Thoracic aorta (tissue), 2 donors: ENCODE measurements around the gene LCE7A. TPM values are rescaled to one million over a fixed set of nuclear protein-coding genes. Genes with fewer than 3 reads are reported as not detected.

Experiments used
- ATAC-seq: fragments of 150-250 bp; one replicate; pipeline ENCODE4 v1.8.0; 2017; ENCODE audit warnings: low read depth; ENCODE audit not compliant: insufficient number of reproducible peaks, low FRiP score
- DNase-seq: peaks from one replicate; pipeline ENCODE4 v3.0.0-alpha.2; 2020; ENCODE audit warnings: low spot score
- H3K27ac ChIP-seq, 2 donors: fragments of 200-600 bp; sonication (generic); 1 replicate in 1 of 2; 2 replicates in 1 of 2; pipeline ENCODE4 v1.5.1; 2016; ENCODE audit warnings: mild to moderate bottlenecking in 2 of 2, moderate library complexity in 2 of 2
- H3K27me3 ChIP-seq: fragments of 200-600 bp; sonication (generic); replicated peaks from 2 replicates; pipeline ENCODE4 v1.6.0; 2016; ENCODE audit warnings: mild to moderate bottlenecking; ENCODE audit not compliant: insufficient read depth
- H3K36me3 ChIP-seq: fragments of 200-600 bp; sonication (generic); one replicate; pipeline ENCODE4 v1.5.1; 2016
- H3K4me1 ChIP-seq, 2 donors: fragments of 200-600 bp; sonication (generic); 1 replicate in 1 of 2; 2 replicates in 1 of 2; pipeline versions ENCODE4 v1.5.1 to v1.6.0; 2016; ENCODE audit warnings: low read depth in 2 of 2, mild to moderate bottlenecking in 1 of 2; ENCODE audit not compliant: control insufficient read depth in 1 of 2
- H3K4me3 ChIP-seq: fragments of 200-600 bp; sonication (generic); 2 replicates; pipeline ENCODE4 v1.5.1; 2016; ENCODE audit warnings: mild to moderate bottlenecking
- H3K9me3 ChIP-seq: fragments of 200-600 bp; sonication (generic); 2 replicates; pipeline ENCODE4 v1.5.1; 2016
- total RNA-seq, 2 donors: library from RNA; depleted of rRNA; stranded (reverse); fragments of >200 nt; gene quantifications; one replicate each; pipeline versions ENCODE4 v1.1.0 to v1.2.3, GENCODE V29; 2016
- TF ChIP-seq, protein P1 (sequence below): fragments of 200-600 bp; sonication (generic); IDR thresholded peaks from one replicate; pipeline ENCODE4 v1.5.1; 2019; ENCODE audit warnings: antibody characterized with exemption

Gene LCE7A
- total RNA-seq, 2 donors from 2014 or later = not detected

GRCh38 chr1:152906023-152906565 lies 46.3 kb downstream of the LCE7A start:
- H3K36me3 ChIP-seq = no peaks in the 10 kb centered on the region
- TF ChIP-seq, protein P1, sequence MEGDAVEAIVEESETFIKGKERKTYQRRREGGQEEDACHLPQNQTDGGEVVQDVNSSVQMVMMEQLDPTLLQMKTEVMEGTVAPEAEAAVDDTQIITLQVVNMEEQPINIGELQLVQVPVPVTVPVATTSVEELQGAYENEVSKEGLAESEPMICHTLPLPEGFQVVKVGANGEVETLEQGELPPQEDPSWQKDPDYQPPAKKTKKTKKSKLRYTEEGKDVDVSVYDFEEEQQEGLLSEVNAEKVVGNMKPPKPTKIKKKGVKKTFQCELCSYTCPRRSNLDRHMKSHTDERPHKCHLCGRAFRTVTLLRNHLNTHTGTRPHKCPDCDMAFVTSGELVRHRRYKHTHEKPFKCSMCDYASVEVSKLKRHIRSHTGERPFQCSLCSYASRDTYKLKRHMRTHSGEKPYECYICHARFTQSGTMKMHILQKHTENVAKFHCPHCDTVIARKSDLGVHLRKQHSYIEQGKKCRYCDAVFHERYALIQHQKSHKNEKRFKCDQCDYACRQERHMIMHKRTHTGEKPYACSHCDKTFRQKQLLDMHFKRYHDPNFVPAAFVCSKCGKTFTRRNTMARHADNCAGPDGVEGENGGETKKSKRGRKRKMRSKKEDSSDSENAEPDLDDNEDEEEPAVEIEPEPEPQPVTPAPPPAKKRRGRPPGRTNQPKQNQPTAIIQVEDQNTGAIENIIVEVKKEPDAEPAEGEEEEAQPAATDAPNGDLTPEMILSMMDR = no peak
- ATAC-seq (no peak), DNase-seq (no peak)
- no peak overlapping the region for H3K4me3 ChIP-seq
- no peak overlapping the region for H3K27ac ChIP-seq
- H3K27me3 ChIP-seq = no peaks in the 10 kb centered on the region
- H3K4me1 ChIP-seq = no peaks in the 10 kb centered on the region
- no peaks in the 10 kb centered on the region for H3K9me3 ChIP-seq

DNA sequence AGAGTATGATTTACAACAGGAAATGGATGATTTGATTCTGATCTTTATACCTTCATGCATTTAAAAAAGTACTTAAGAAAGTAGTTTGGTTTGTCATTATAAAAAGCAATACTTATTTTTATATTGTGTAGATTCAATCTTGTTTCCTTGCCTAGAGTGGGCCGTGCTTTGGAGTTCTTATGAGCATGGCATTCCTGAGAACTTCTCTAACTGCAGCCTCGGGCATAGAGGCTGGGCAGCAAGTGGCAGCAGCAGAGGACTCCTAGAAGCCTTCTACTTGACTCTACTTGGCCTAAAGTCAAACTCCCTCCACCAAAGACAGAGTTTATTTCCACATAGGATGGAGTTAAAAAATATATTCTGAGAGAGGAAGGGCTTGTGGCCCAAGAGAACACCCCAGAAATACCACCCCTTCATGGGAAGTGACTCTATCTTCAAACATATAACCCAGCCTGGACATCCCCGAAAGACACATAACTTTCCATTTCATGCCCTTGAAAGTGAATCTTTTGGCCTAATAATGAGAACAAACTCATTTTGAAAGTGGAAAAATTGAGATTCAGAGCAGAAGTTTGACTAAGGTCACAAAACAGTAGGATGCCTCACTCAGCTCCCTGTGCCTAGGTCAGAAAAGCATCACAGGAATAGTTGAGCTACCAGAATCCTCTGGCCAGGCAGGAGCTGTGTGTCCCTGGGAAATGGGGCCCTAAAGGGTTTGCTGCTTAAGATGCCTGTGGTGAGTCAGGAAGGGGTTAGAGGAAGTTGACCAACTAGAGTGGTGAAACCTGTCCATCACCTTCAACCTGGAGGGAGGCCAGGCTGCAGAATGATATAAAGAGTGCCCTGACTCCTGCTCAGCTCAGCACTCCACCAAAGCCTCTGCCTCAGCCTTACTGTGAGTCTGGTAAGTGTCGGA lies 48.1 kb downstream of the LCE7A start, which contains the start of gene IVL:
IVL (plus strand) TSS at position 861 of the 916 bp plus-strand sequence. CDS start 1,252 bp downstream, outside the sequence.
- TF ChIP-seq, protein P1 = no peak
- Histone ChIP-seq H3K27me3 (no peaks in the 10 kb centered on the region), H3K4me3 (no peak within 1 kb of the TSS), H3K9me3 (no peaks in the 10 kb centered on the region), H3K27ac (no peak within 1 kb of the TSS), H3K4me1 (no peaks in the 10 kb centered on the region), H3K36me3 (no peaks in the 10 kb centered on the region)
- DNase-seq (no peak), ATAC-seq (no peak)

DNA sequence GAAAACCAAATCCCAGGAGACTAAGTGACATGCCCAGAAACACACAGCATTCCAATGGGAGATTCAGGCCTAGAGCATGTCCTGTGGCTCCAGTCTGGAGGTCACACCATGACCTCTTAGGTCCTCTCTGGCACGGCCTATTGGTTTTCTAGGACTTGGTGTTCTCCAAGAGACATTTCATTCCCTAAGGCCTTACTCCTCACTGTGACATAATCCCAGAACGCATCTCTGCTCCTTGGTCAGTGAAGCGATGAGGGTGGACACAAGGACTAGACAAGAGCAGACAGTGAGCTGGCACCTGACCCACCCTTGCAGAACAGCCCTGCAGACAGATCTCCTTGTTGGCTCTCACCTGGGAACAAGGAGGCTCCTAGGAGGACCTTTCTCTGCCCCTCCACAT lies 49.4 kb downstream of the LCE7A start:
- no peak for ATAC-seq
- no peak overlapping the region for H3K4me3 ChIP-seq
- no peaks in the 10 kb centered on the region for H3K4me1 ChIP-seq
- TF ChIP-seq, protein P1 = no peak
- H3K27ac ChIP-seq = no peak overlapping the region
- H3K27me3 ChIP-seq = no peaks in the 10 kb centered on the region
- no peak for DNase-seq
- no peaks in the 10 kb centered on the region for H3K9me3 ChIP-seq
- no peaks in the 10 kb centered on the region for H3K36me3 ChIP-seq

Other genes starting within 250 kb of the LCE7A start
- not detected for gene LCE3B, start 246.2 kb upstream of the LCE7A start, total RNA-seq
- gene LCE3A, start 236.9 kb upstream of the LCE7A start, total RNA-seq = not detected
- not detected for gene LCE2D, start 196.6 kb upstream of the LCE7A start, total RNA-seq
- gene LCE2C, start 184.7 kb upstream of the LCE7A start, total RNA-seq = 1 to 10 TPM in 1 of 2 donors, not detected in 1; 1.8 TPM
- 1 to 10 TPM in 1 of 2 donors, not detected in 1; 2.4 TPM for gene LCE2B, start 173.9 kb upstream of the LCE7A start, total RNA-seq
- gene LCE2A, start 161.7 kb upstream of the LCE7A start, total RNA-seq = not detected
- gene LCE4A, start 151.8 kb upstream of the LCE7A start, total RNA-seq = not detected
- under 1 TPM in 1 of 2 donors, not detected in 1; 0.14 TPM for gene KPRP, start 102.0 kb upstream of the LCE7A start, total RNA-seq
- not detected for gene LCE1F, start 84.9 kb upstream of the LCE7A start, total RNA-seq
- gene LCE1E, start 73.7 kb upstream of the LCE7A start, total RNA-seq = not detected
- not detected for gene LCE1D, start 63.3 kb upstream of the LCE7A start, total RNA-seq
- 1 to 10 TPM in 1 of 2 donors, not detected in 1; 2.8 TPM for gene LCE1C, start 53.3 kb upstream of the LCE7A start, total RNA-seq
- gene LCE1B, start 48.0 kb upstream of the LCE7A start, total RNA-seq = not detected
- not detected for gene LCE1A, start 32.5 kb upstream of the LCE7A start, total RNA-seq
- not detected for gene LCE6A, start 17.1 kb upstream of the LCE7A start, total RNA-seq
- not detected for gene SMCP, start 18.3 kb downstream of the LCE7A start, total RNA-seq
- gene IVL, start 48.5 kb downstream of the LCE7A start, total RNA-seq = under 1 TPM in 1 of 2 donors, not detected in 1; 0.27 TPM
- gene SPRR5, start 87.2 kb downstream of the LCE7A start, total RNA-seq = not detected
- not detected for gene SPRR4, start 110.7 kb downstream of the LCE7A start, total RNA-seq
- gene SPRR1A, start 124.1 kb downstream of the LCE7A start, total RNA-seq = not detected
- not detected for gene SPRR3, start 141.8 kb downstream of the LCE7A start, total RNA-seq
- not detected for gene SPRR1B, start 171.2 kb downstream of the LCE7A start, total RNA-seq
- not detected for gene SPRR2D, start 181.1 kb downstream of the LCE7A start, total RNA-seq
- not detected for gene SPRR2A, start 197.5 kb downstream of the LCE7A start, total RNA-seq
- not detected for gene SPRR2B, start 211.6 kb downstream of the LCE7A start, total RNA-seq
- not detected for gene SPRR2E, start 234.5 kb downstream of the LCE7A start, total RNA-seq